OCI-LY3 (cell line): ENCODE measurements around the gene C1orf52.

Source experiments
- EZH2phosphoT487 ChIP-seq: fragments of 200-600 bp; shearing (Covaris generic); IDR thresholded peaks from 2 replicates; pipeline ENCODE4 v1.6.1; 2018; ENCODE audit warnings: antibody characterized with exemption, mixed run types, low read depth
- TF ChIP-seq, protein P1 (sequence below): fragments of 200-600, 300-600 bp; sonication (generic); IDR thresholded peaks from 2 replicates; pipeline ENCODE4 v1.5.1; 2014; ENCODE audit warnings: antibody characterized with exemption, low read length, low read depth

DNA sequence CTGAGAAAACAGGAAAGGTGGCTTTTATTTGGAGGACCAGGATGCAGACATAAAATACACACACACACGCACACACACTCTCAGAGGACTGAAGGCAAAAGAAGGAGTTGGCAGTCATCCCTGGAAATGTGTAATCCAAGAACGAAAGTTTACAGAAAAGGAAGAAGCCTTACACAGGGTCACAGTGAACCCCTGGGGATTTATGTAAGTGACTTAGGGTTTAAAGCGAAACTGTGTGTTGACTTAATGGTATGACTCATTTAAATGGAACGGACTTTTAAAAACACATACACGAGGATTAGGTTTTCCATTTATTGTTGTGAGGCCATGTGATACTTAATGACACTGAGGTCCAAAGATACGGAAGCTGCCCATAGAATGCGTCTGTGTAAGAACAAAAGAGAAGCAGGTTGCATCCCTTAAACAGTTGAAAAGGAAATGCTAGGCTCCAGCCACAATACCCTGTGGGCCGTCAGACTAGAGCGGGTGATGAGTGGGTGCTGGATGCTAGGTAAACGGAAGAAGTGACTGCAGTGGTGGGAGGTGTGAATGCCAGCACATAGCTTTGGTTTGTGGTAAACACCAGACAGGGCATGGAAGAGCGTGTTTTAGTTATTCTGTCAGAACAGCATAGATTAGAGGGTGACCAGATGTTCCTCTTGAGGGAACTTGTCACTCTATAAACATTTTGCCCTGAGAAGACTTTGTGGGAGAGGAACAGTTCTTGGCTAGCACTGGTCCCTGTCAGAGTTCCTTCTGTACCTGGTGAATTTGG lies 38.6 kb upstream of the C1orf52 start:
- TF ChIP-seq, protein P1, sequence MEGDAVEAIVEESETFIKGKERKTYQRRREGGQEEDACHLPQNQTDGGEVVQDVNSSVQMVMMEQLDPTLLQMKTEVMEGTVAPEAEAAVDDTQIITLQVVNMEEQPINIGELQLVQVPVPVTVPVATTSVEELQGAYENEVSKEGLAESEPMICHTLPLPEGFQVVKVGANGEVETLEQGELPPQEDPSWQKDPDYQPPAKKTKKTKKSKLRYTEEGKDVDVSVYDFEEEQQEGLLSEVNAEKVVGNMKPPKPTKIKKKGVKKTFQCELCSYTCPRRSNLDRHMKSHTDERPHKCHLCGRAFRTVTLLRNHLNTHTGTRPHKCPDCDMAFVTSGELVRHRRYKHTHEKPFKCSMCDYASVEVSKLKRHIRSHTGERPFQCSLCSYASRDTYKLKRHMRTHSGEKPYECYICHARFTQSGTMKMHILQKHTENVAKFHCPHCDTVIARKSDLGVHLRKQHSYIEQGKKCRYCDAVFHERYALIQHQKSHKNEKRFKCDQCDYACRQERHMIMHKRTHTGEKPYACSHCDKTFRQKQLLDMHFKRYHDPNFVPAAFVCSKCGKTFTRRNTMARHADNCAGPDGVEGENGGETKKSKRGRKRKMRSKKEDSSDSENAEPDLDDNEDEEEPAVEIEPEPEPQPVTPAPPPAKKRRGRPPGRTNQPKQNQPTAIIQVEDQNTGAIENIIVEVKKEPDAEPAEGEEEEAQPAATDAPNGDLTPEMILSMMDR, result no peak
- TF ChIP-seq EZH2phosphoT487, result no peak
